Naive thymus-derived CD4-positive, alpha-beta T cell (primary cell): ENCODE results near the gene ZNF398. TPM values are rescaled to one million over a fixed set of nuclear protein-coding genes. Genes with fewer than 3 reads are reported as not detected.
"Not testable (repeated sequence)": the region's sequence is repeated elsewhere in the genome, so short reads cannot be mapped to it uniquely, and the experiment has no call there.

ENCODE experiments used
- ATAC-seq: fragments of 150-1000 bp; cut with Tn5 transposase; 2 replicates; pipeline ENCODE4 v1.10.0; 2021; ENCODE audit warnings: mild to moderate bottlenecking, moderate library complexity
- CTCF ChIA-PET: fragments of 350-600 bp; sonication (Branson Sonifier 250); formaldehyde crosslinking; loops from one replicate; lab custom pipeline; 2021; ENCODE audit warnings: antibody characterized with exemption; lab: Charles Lee
- POLR2A ChIA-PET: fragments of 350-600 bp; sonication (Branson Sonifier 250); formaldehyde crosslinking; loops from one replicate; lab custom pipeline; 2021; ENCODE audit warnings: antibody characterized with exemption, inconsistent platforms; lab: Charles Lee
- DNase-seq, 9 donors: peaks; one replicate each; pipeline versions ENCODE4 v3.0.0 to v3.0.0-alpha.2; 2020 to 2022; ENCODE audit warnings: mixed read lengths in 1 of 9
- H3K27ac ChIP-seq: one replicate; pipeline ENCODE4 v1.7.0; 2013; ENCODE audit warnings: mild to moderate bottlenecking, low read depth, low read length, moderate library complexity
- H3K27me3 ChIP-seq, 2 donors: one replicate each; pipeline ENCODE4 v1.7.0; 2013; ENCODE audit warnings: low read length in 2 of 2, mild to moderate bottlenecking in 2 of 2, moderate library complexity in 2 of 2; ENCODE audit not compliant: control insufficient read depth in 2 of 2, insufficient read depth in 2 of 2
- H3K36me3 ChIP-seq, 3 experiments: 1 replicate in 2 of 3; 2 replicates in 1 of 3; pipeline ENCODE4 v1.7.0; 2013; ENCODE audit warnings: low read length in 3 of 3, mild to moderate bottlenecking in 3 of 3, moderate library complexity in 1 of 3; ENCODE audit not compliant: insufficient read depth in 3 of 3, control insufficient read depth in 2 of 3
- H3K4me1 ChIP-seq, 2 donors: one replicate each; pipeline ENCODE4 v1.7.0; 2013; ENCODE audit warnings: low read length in 2 of 2, mild to moderate bottlenecking in 2 of 2, moderate library complexity in 1 of 2; ENCODE audit not compliant: control insufficient read depth in 2 of 2, insufficient read depth in 2 of 2
- H3K4me3 ChIP-seq: 2 replicates; pipeline ENCODE4 v1.7.0; 2013; ENCODE audit warnings: mild to moderate bottlenecking, low read length
- H3K9me3 ChIP-seq, 3 experiments: 1 replicate in 2 of 3; 2 replicates in 1 of 3; pipeline ENCODE4 v1.7.0; 2013; ENCODE audit warnings: low read length in 3 of 3; ENCODE audit not compliant: control insufficient read depth in 2 of 3
- H3K27ac Mint-ChIP-seq, 9 donors: one replicate each; pipeline ENCODE4 v1.8.0; 2020 to 2022; ENCODE audit warnings: mixed read lengths in 9 of 9, mild to moderate bottlenecking in 8 of 9, moderate library complexity in 5 of 9, inconsistent platforms in 2 of 9
- H3K27me3 Mint-ChIP-seq, 5 donors: one replicate each; pipeline ENCODE4 v1.8.0; 2021 to 2022; ENCODE audit warnings: mixed read lengths in 5 of 5, mild to moderate bottlenecking in 1 of 5
- H3K36me3 Mint-ChIP-seq, 5 donors: one replicate each; pipeline ENCODE4 v1.8.0; 2020 to 2022; ENCODE audit warnings: mixed read lengths in 5 of 5, mild to moderate bottlenecking in 3 of 5, inconsistent platforms in 1 of 5
- H3K4me1 Mint-ChIP-seq, 7 donors: one replicate each; pipeline ENCODE4 v1.8.0; 2020 to 2022; ENCODE audit warnings: mixed read lengths in 7 of 7, mild to moderate bottlenecking in 3 of 7, inconsistent platforms in 1 of 7
- H3K4me3 Mint-ChIP-seq, 10 donors: one replicate each; pipeline ENCODE4 v1.8.0; 2020 to 2022; ENCODE audit warnings: mild to moderate bottlenecking in 10 of 10, mixed read lengths in 10 of 10, moderate library complexity in 6 of 10, inconsistent platforms in 2 of 10
- H3K9me3 Mint-ChIP-seq, 11 donors: one replicate each; pipeline ENCODE4 v1.8.0; 2020 to 2022; ENCODE audit warnings: mixed read lengths in 11 of 11, mild to moderate bottlenecking in 4 of 11, inconsistent platforms in 1 of 11, moderate library complexity in 1 of 11
- intact Hi-C, 2 donors: fragments of 100-400 bp; cut with micrococcal nuclease; formaldehyde crosslinking; loops; one replicate each; pipeline ENCODE4 v1.15.1; 2023
- polyA plus RNA-seq, 2 donors: library from polyadenylated mRNA; unstranded; fragments of 300-500 nt; fragmentation: Illumina TruSeq; gene quantifications; one replicate each; pipeline ENCODE4 v1.2.3, GENCODE V29; 2021
- total RNA-seq, 6 experiments: library from RNA in 5 of 6; stranded (reverse) in 5 of 6; gene quantifications; 1 replicate in 5 of 6; 2 replicates in 1 of 6; pipeline ENCODE4 v1.2.3 and lab custom pipeline; 2021 to 2026

The ZNF398 gene
- total and polyA plus RNA-seq, 7 experiments from 2014 or later, result 9.7 to 27.9 (median 16.9) TPM

DNA sequence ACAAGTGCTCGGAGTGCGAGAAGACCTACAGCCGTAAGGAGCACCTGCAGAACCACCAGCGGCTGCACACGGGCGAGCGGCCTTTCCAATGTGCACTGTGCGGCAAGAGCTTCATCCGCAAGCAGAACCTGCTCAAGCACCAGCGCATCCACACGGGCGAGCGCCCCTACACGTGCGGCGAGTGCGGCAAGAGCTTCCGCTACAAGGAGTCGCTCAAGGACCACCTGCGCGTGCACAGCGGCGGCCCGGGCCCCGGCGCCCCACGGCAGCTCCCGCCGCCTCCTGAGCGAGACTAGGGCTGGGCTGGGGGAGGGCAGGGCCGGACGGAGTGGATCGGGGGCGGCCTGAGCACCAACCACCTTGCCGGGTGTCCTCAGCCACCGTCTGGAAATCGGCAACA lies 77.1 kb downstream of the ZNF398 start:
- ChIA-PET CTCF (no interaction called here), POLR2A (no interaction called here)
- Histone ChIP-seq H3K9me3 (no peaks in the 10 kb centered on the region), H3K36me3 (peaks cover 0 to 28% (median 0%) of the 10 kb centered on the region in 3 experiments), H3K4me3 (no peak overlapping the region), H3K4me1 (no peaks in the 10 kb centered on the region), H3K27me3 (no peaks in the 10 kb centered on the region), H3K27ac (no peak overlapping the region)
- intact Hi-C loops, result no loop called here
- peaks cover 0 to 3% (median 0%) of the 10 kb centered on the region in 11 donors for H3K9me3 Mint-ChIP-seq
- no peak overlapping the region for H3K27ac Mint-ChIP-seq
- H3K4me3 Mint-ChIP-seq, result no peak overlapping the region
- H3K27me3 Mint-ChIP-seq, result no peaks in the 10 kb centered on the region
- DNase-seq, result no peak
- H3K36me3 Mint-ChIP-seq, result peaks cover 3 to 27% (median 11%) of the 10 kb centered on the region in 5 donors
- ATAC-seq, result no peak
- H3K4me1 Mint-ChIP-seq, result peaks cover 0 to 12% (median 0%) of the 10 kb centered on the region in 7 donors

DNA sequence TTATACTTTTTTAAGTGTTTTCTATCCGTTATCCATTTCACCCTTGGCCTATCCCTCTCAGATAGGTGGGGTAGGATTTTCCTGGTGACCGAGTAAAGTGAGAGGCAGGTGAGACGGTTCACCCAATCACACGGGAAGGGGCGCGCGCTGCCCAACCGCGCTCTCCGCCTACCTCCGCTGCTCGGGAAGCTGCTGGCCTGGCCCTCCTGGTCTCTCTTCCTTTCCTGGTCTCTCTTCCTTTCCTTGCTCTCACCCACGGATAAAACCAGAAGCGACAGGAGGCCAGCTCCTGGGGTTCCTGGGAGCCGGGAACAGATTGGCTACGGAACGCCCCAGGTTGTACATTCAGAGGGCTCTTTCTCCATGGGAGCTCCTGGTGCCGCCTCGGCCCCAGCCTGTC lies 77.9 kb downstream of the ZNF398 start:
- H3K27ac ChIP-seq, result no peak overlapping the region
- POLR2A ChIA-PET, result no interaction called here
- CTCF ChIA-PET, result no interaction called here
- no peaks in the 10 kb centered on the region for H3K4me1 ChIP-seq
- no peak overlapping the region for H3K4me3 ChIP-seq
- no peak overlapping the region for H3K4me3 Mint-ChIP-seq
- no peaks in the 10 kb centered on the region for H3K27me3 Mint-ChIP-seq
- peaks cover 0 to 28% (median 0%) of the 10 kb centered on the region in 3 experiments for H3K36me3 ChIP-seq
- no peak for DNase-seq
- intact Hi-C loops, result no loop called here
- H3K9me3 Mint-ChIP-seq, result peaks cover 0 to 3% (median 0%) of the 10 kb centered on the region in 11 donors
- no peak overlapping the region for H3K27ac Mint-ChIP-seq
- H3K4me1 Mint-ChIP-seq, result peaks cover 0 to 7% (median 0%) of the 10 kb centered on the region in 7 donors
- H3K36me3 Mint-ChIP-seq, result peaks cover 3 to 23% (median 10%) of the 10 kb centered on the region in 5 donors
- no peaks in the 10 kb centered on the region for H3K9me3 ChIP-seq
- no peak for ATAC-seq
- no peaks in the 10 kb centered on the region for H3K27me3 ChIP-seq

GRCh38 chr7:149225656-149226055 lies 78.4 kb downstream of the ZNF398 start:
- Histone ChIP-seq H3K4me3 (no peak overlapping the region), H3K27me3 (no peaks in the 10 kb centered on the region), H3K27ac (no peak overlapping the region), H3K36me3 (peaks cover 0 to 27% (median 0%) of the 10 kb centered on the region in 3 experiments), H3K4me1 (no peaks in the 10 kb centered on the region), H3K9me3 (no peaks in the 10 kb centered on the region)
- H3K27me3 Mint-ChIP-seq, result no peaks in the 10 kb centered on the region
- peaks cover 0 to 3% (median 0%) of the 10 kb centered on the region in 11 donors for H3K9me3 Mint-ChIP-seq
- POLR2A ChIA-PET, result interaction anchor here (0.6 kb wide), 1 partner anchor 41 kb away, joined by 4 read pairs; no protein-coding TSS in a partner anchor
- ATAC-seq, result no peak
- H3K4me3 Mint-ChIP-seq, result no peak overlapping the region
- DNase-seq, result no peak
- H3K36me3 Mint-ChIP-seq, result peaks cover 3 to 23% (median 10%) of the 10 kb centered on the region in 5 donors
- intact Hi-C loops, result no loop called here
- H3K4me1 Mint-ChIP-seq, result peaks cover 0 to 7% (median 0%) of the 10 kb centered on the region in 7 donors
- CTCF ChIA-PET, result interaction anchor here (0.6 kb wide), 1 partner anchor 1735 kb away, joined by 3 read pairs; no protein-coding TSS in a partner anchor
- no peak overlapping the region for H3K27ac Mint-ChIP-seq

GRCh38 chr7:149226366-149226765 lies 79.1 kb downstream of the ZNF398 start:
- H3K36me3 ChIP-seq, result peaks cover 0 to 23% (median 0%) of the 10 kb centered on the region in 3 experiments
- POLR2A ChIA-PET, H3K4me1 Mint-ChIP-seq, H3K9me3 ChIP-seq, H3K4me3 Mint-ChIP-seq, H3K27me3 Mint-ChIP-seq, DNase-seq, H3K27ac Mint-ChIP-seq, intact Hi-C loops, H3K27me3 ChIP-seq, H3K27ac ChIP-seq, H3K4me1 ChIP-seq, H3K9me3 Mint-ChIP-seq, ATAC-seq, H3K4me3 ChIP-seq: not testable (repeated sequence)
- peaks cover 2 to 19% (median 10%) of the 10 kb centered on the region in 5 donors for H3K36me3 Mint-ChIP-seq
- CTCF ChIA-PET, result interaction anchor here (0.6 kb wide), 1 partner anchor 1735 kb away, joined by 3 read pairs; no protein-coding TSS in a partner anchor

DNA sequence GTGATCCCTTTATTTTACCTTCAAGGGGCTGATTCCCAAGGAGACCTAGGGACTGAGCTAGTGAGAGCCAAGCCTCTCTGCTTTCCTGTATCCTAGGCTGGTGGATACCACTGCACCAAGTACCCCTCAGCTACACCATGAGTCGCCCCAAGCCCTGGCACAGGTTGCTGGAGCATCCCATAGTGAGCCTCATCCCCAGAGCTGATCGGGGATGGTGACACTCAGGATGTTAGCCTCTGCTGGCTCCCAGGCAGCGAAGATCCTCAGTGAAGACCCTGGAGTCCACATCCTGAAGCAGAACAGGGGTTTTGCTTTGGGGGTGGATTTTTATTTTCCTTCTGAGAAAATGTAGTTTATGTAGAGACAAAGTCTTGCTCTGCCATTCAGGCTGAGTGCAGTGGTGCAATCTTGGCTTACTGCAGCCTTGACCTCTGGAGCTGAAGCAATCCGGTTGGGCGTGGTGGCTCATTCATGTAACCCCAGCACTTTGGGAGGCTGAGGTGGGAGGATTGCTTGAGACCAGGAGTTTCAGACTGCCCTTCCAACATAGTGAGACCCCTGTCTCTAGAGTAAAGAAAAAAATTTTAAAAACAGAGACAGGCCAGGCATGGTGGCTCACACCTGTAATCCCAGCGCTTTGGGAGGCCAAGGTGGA lies 79.7 kb downstream of the ZNF398 start:
- Histone ChIP-seq H3K27ac (no peak overlapping the region), H3K4me3 (no peak overlapping the region), H3K36me3 (peaks cover 0 to 22% (median 0%) of the 10 kb centered on the region in 3 experiments), H3K9me3 (no peaks in the 10 kb centered on the region), H3K4me1 (no peaks in the 10 kb centered on the region), H3K27me3 (no peaks in the 10 kb centered on the region)
- Mint-ChIP-seq H3K4me3 (no peak overlapping the region), H3K27ac (no peak overlapping the region), H3K9me3 (peaks cover 0 to 3% (median 0%) of the 10 kb centered on the region in 11 donors), H3K36me3 (peaks cover 0 to 16% (median 10%) of the 10 kb centered on the region in 5 donors), H3K4me1 (peaks cover 0 to 3% (median 0%) of the 10 kb centered on the region in 7 donors), H3K27me3 (no peaks in the 10 kb centered on the region)
- intact Hi-C loops, result no loop called here
- ChIA-PET POLR2A (no interaction called here), CTCF (no interaction called here)
- DNase-seq, result no peak
- ATAC-seq, result no peak

- POLR2A ChIA-PET, result interaction anchor here (0.6 kb wide), 1 partner anchor 39 kb away, joined by 3 read pairs; no protein-coding TSS in a partner anchor
- H3K27ac Mint-ChIP-seq, result no peak overlapping the region
Measured at GRCh38 chr7:149228831-149229471, 81.7 kb downstream of the ZNF398 start.

More at GRCh38 chr7:149228831-149229471, 81.7 kb downstream of the ZNF398 start:
- Histone ChIP-seq H3K4me3 (no peak overlapping the region), H3K9me3 (no peaks in the 10 kb centered on the region), H3K36me3 (peaks cover 0 to 15% (median 0%) of the 10 kb centered on the region in 3 experiments), H3K27ac (no peak overlapping the region), H3K4me1 (no peaks in the 10 kb centered on the region), H3K27me3 (no peaks in the 10 kb centered on the region)
- CTCF ChIA-PET, result interaction anchor here (0.5 kb wide), 1 partner anchor 32 kb away, joined by 3 read pairs; no protein-coding TSS in a partner anchor
- Mint-ChIP-seq H3K9me3 (peaks cover 0 to 3% (median 0%) of the 10 kb centered on the region in 11 donors), H3K4me1 (peaks cover 0 to 3% (median 0%) of the 10 kb centered on the region in 7 donors), H3K27me3 (peaks cover 2 to 12% (median 7%) of the 10 kb centered on the region in 5 donors), H3K36me3 (peaks cover 0 to 16% (median 10%) of the 10 kb centered on the region in 5 donors), H3K4me3 (no peak overlapping the region)
- DNase-seq (no peak), ATAC-seq (no peak)
- intact Hi-C loops, result no loop called here
